Measurements from ENCODE around the gene EFNB2.

Gene EFNB2

GRCh38 chr13:106522898-106523525 lies 12.4 kb downstream of the EFNB2 start:
- Histone ChIP-seq H3K4me3 (ENCODE audit: insufficient read length, low read depth) (no peak overlapping the region), H3K36me3 (ENCODE audit: insufficient read depth, insufficient read length, low read length) (peaks cover 28% of the 10 kb centered on the region), H3K27me3 (ENCODE audit: insufficient read depth, insufficient read length) (no peaks in the 10 kb centered on the region), H3K9ac (ENCODE audit: insufficient read length, low read depth) (no peak overlapping the region), H3K9me3 (ENCODE audit: insufficient read depth, low read length) (no peaks in the 10 kb centered on the region), H3K4me1 (ENCODE audit: insufficient read depth, insufficient read length) (no peaks in the 10 kb centered on the region)
- no peak for DNase-seq (ENCODE audit: low read depth, low spot score)
- no peak for TF ChIP-seq ZNF274 (IDR thresholded peaks at IDR 0.05; ENCODE audit: low read depth, low read length)
- no peak for TF ChIP-seq YY1 (IDR thresholded peaks at IDR 0.05; ENCODE audit: insufficient read depth, insufficient read length)
- TF ChIP-seq SUZ12 (IDR thresholded peaks at IDR 0.05; ENCODE audit: extremely low read depth, insufficient read depth, insufficient read length), result no peak

- Histone ChIP-seq H3K4me1 (ENCODE audit: insufficient read depth, insufficient read length) (no peaks in the 10 kb centered on the region), H3K27me3 (ENCODE audit: insufficient read depth, insufficient read length) (no peaks in the 10 kb centered on the region), H3K4me3 (ENCODE audit: insufficient read length, low read depth) (no peak overlapping the region), H3K9ac (ENCODE audit: insufficient read length, low read depth) (no peak overlapping the region), H3K9me3 (ENCODE audit: insufficient read depth, low read length) (no peaks in the 10 kb centered on the region), H3K36me3 (ENCODE audit: insufficient read depth, insufficient read length, low read length) (peaks cover 26% of the 10 kb centered on the region)
- TF ChIP-seq ZNF274 (IDR thresholded peaks at IDR 0.05; ENCODE audit: low read depth, low read length) (no peak), YY1 (IDR thresholded peaks at IDR 0.05; ENCODE audit: insufficient read depth, insufficient read length) (no peak), SUZ12 (IDR thresholded peaks at IDR 0.05; ENCODE audit: extremely low read depth, insufficient read depth, insufficient read length) (no peak)
- DNase-seq (ENCODE audit: low read depth, low spot score), result no peak
Measured at GRCh38 chr13:106522112-106522705, 13.3 kb downstream of the EFNB2 start.

- H3K36me3 ChIP-seq (ENCODE audit: insufficient read depth, insufficient read length, low read length), result peaks cover 28% of the 10 kb centered on the region
- no peak for DNase-seq (ENCODE audit: low read depth, low spot score)
- H3K4me1 ChIP-seq (ENCODE audit: insufficient read depth, insufficient read length), result no peaks in the 10 kb centered on the region
- TF ChIP-seq SUZ12 (IDR thresholded peaks at IDR 0.05; ENCODE audit: extremely low read depth, insufficient read depth, insufficient read length) (no peak), ZNF274 (IDR thresholded peaks at IDR 0.05; ENCODE audit: low read depth, low read length) (no peak), YY1 (IDR thresholded peaks at IDR 0.05; ENCODE audit: insufficient read depth, insufficient read length) (no peak)
- H3K27me3 ChIP-seq (ENCODE audit: insufficient read depth, insufficient read length), result no peaks in the 10 kb centered on the region
- no peaks in the 10 kb centered on the region for H3K9me3 ChIP-seq (ENCODE audit: insufficient read depth, low read length)
- no peak overlapping the region for H3K4me3 ChIP-seq (ENCODE audit: insufficient read length, low read depth)
- no peak overlapping the region for H3K9ac ChIP-seq (ENCODE audit: insufficient read length, low read depth)
Measured at GRCh38 chr13:106521095-106521799, 14.2 kb downstream of the EFNB2 start.

- Histone ChIP-seq H3K4me3 (ENCODE audit: insufficient read length, low read depth) (no peak overlapping the region), H3K9ac (ENCODE audit: insufficient read length, low read depth) (no peak overlapping the region), H3K9me3 (ENCODE audit: insufficient read depth, low read length) (no peaks in the 10 kb centered on the region), H3K4me1 (ENCODE audit: insufficient read depth, insufficient read length) (no peaks in the 10 kb centered on the region), H3K36me3 (ENCODE audit: insufficient read depth, insufficient read length, low read length) (peaks cover 27% of the 10 kb centered on the region), H3K27me3 (ENCODE audit: insufficient read depth, insufficient read length) (no peaks in the 10 kb centered on the region)
- DNase-seq (ENCODE audit: low read depth, low spot score), result no peak
- TF ChIP-seq ZNF274 (IDR thresholded peaks at IDR 0.05; ENCODE audit: low read depth, low read length) (no peak), YY1 (IDR thresholded peaks at IDR 0.05; ENCODE audit: insufficient read depth, insufficient read length) (no peak), SUZ12 (IDR thresholded peaks at IDR 0.05; ENCODE audit: extremely low read depth, insufficient read depth, insufficient read length) (no peak)
Measured at GRCh38 chr13:106520251-106521054, 15.0 kb downstream of the EFNB2 start.

GRCh38 chr13:106518512-106518911 lies 16.9 kb downstream of the EFNB2 start:
- TF ChIP-seq YY1 (IDR thresholded peaks at IDR 0.05; ENCODE audit: insufficient read depth, insufficient read length) (no peak), ZNF274 (IDR thresholded peaks at IDR 0.05; ENCODE audit: low read depth, low read length) (no peak), SUZ12 (IDR thresholded peaks at IDR 0.05; ENCODE audit: extremely low read depth, insufficient read depth, insufficient read length) (no peak)
- Histone ChIP-seq H3K4me1 (ENCODE audit: insufficient read depth, insufficient read length) (no peaks in the 10 kb centered on the region), H3K27me3 (ENCODE audit: insufficient read depth, insufficient read length) (no peaks in the 10 kb centered on the region), H3K36me3 (ENCODE audit: insufficient read depth, insufficient read length, low read length) (peaks cover 21% of the 10 kb centered on the region), H3K4me3 (ENCODE audit: insufficient read length, low read depth) (no peak overlapping the region), H3K9ac (ENCODE audit: insufficient read length, low read depth) (no peak overlapping the region), H3K9me3 (ENCODE audit: insufficient read depth, low read length) (no peaks in the 10 kb centered on the region)
- no peak for DNase-seq (ENCODE audit: low read depth, low spot score)

GRCh38 chr13:106517109-106517847 lies 18.2 kb downstream of the EFNB2 start:
- TF ChIP-seq ZNF274 (IDR thresholded peaks at IDR 0.05; ENCODE audit: low read depth, low read length) (no peak), SUZ12 (IDR thresholded peaks at IDR 0.05; ENCODE audit: extremely low read depth, insufficient read depth, insufficient read length) (no peak), YY1 (IDR thresholded peaks at IDR 0.05; ENCODE audit: insufficient read depth, insufficient read length) (no peak)
- H3K36me3 ChIP-seq (ENCODE audit: insufficient read depth, insufficient read length, low read length), result peaks cover 18% of the 10 kb centered on the region
- no peaks in the 10 kb centered on the region for H3K4me1 ChIP-seq (ENCODE audit: insufficient read depth, insufficient read length)

More at GRCh38 chr13:106517109-106517847, 18.2 kb downstream of the EFNB2 start:
- no peaks in the 10 kb centered on the region for H3K9me3 ChIP-seq (ENCODE audit: insufficient read depth, low read length)
- no peak for DNase-seq (ENCODE audit: low read depth, low spot score)
- no peak overlapping the region for H3K9ac ChIP-seq (ENCODE audit: insufficient read length, low read depth)
- H3K4me3 ChIP-seq (ENCODE audit: insufficient read length, low read depth), result no peak overlapping the region
- no peaks in the 10 kb centered on the region for H3K27me3 ChIP-seq (ENCODE audit: insufficient read depth, insufficient read length)

Measured in NT2/D1 (cell line).